SK-N-SH treated with all-trans-retinoic acid at 6 μM for 48 hours (cell line): Measurements from ENCODE around the gene ALX3.

Experiments used
- ARNTL ChIP-seq: fragments of 450-650 bp; formaldehyde crosslinking; IDR thresholded peaks from 2 replicates; pipeline ENCODE4 v1.5.0; 2020; ENCODE audit warnings: low read depth, mild to moderate bottlenecking, moderate library complexity, borderline replicate concordance
- BACH2 ChIP-seq: fragments of 250-450 bp; sonication (Bioruptor Pico); IDR thresholded peaks from 2 replicates; pipeline ENCODE4 v1.9.0; 2021; ENCODE audit warnings: mild to moderate bottlenecking, borderline replicate concordance
- ESRRG ChIP-seq: fragments of 250-450 bp; sonication (Bioruptor Pico); IDR thresholded peaks from 2 replicates; pipeline ENCODE4 v1.6.1; 2021; ENCODE audit warnings: mild to moderate bottlenecking
- GLIS3 ChIP-seq: fragments of 250-450 bp; sonication (Bioruptor Pico); IDR thresholded peaks from 2 replicates; pipeline ENCODE4 v1.5.0; 2020; ENCODE audit warnings: mild to moderate bottlenecking, moderate library complexity
- OSR1 ChIP-seq: fragments of 250-450 bp; sonication (Bioruptor Pico); IDR thresholded peaks from 2 replicates; pipeline ENCODE4 v1.8.0; 2022; ENCODE audit warnings: moderate library complexity, mild to moderate bottlenecking, inconsistent platforms
- PPARA ChIP-seq: fragments of 250-450 bp; sonication (Bioruptor Pico); IDR thresholded peaks from 2 replicates; pipeline ENCODE4 v1.5.0; 2020; ENCODE audit warnings: mild to moderate bottlenecking, borderline replicate concordance
- TCF4 ChIP-seq: fragments of 250-450 bp; sonication (Bioruptor Pico); IDR thresholded peaks from 2 replicates; pipeline ENCODE4 v1.8.0; 2021; ENCODE audit warnings: mild to moderate bottlenecking, moderate library complexity, borderline replicate concordance
- TOX ChIP-seq: fragments of 250-450 bp; sonication (Bioruptor Pico); IDR thresholded peaks from 2 replicates; pipeline ENCODE4 v1.8.0; 2021; ENCODE audit warnings: mild to moderate bottlenecking, moderate library complexity, borderline replicate concordance
- ZC3H10 ChIP-seq: fragments of 250-450 bp; sonication (Bioruptor Pico); IDR thresholded peaks from 2 replicates; pipeline ENCODE4 v1.5.1; 2021; ENCODE audit warnings: mild to moderate bottlenecking, moderate library complexity
- TF ChIP-seq, protein P1 (sequence below): fragments of 250-450 bp; sonication (Bioruptor Pico); IDR thresholded peaks from 2 replicates; pipeline ENCODE4 v1.8.0; 2021; ENCODE audit warnings: low read depth, mild to moderate bottlenecking, moderate library complexity, borderline replicate concordance
- TF ChIP-seq, protein P2 (sequence below): fragments of 250-450 bp; sonication (Bioruptor Pico); IDR thresholded peaks from 2 replicates; pipeline ENCODE4 v1.8.0; 2020; ENCODE audit warnings: mild to moderate bottlenecking, moderate library complexity, borderline replicate concordance
- TF ChIP-seq, protein P3 (sequence below): fragments of 250-450 bp; sonication (Bioruptor Pico); IDR thresholded peaks from 2 replicates; pipeline ENCODE4 v1.5.1; 2021; ENCODE audit warnings: mild to moderate bottlenecking, moderate library complexity
- TF ChIP-seq, protein P4 (sequence below): fragments of 250-450 bp; sonication (Bioruptor Pico); IDR thresholded peaks from 2 replicates; pipeline ENCODE4 v1.5.1; 2020; ENCODE audit warnings: low read depth, mild to moderate bottlenecking, moderate library complexity

DNA sequence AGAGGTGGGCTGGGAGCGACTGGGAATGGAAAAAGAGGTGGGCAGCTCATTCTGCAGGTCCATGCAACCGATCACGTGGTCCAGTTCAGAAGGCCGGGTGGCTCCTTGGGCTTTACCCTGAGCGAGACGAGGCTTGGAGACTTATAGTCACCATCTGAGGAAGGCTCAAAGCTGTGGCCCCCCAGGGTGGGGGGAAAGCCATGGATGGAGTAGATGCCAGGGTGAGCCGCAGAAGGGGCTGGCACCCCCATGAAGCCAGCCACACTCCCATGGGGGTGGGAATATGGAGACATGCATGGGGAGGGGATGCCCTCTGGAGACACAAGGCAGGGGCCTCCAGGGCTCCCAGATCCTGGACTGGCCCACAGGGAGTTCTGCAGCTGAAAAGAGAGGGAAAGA, 9.8 kb downstream of the ALX3 start:
- no peak for TF ChIP-seq ZC3H10 (CRISPR knock-in tag)
- TF ChIP-seq OSR1 (CRISPR knock-in tag), result no peak
- TF ChIP-seq PPARA (CRISPR knock-in tag), result no peak
- TF ChIP-seq, protein P1, sequence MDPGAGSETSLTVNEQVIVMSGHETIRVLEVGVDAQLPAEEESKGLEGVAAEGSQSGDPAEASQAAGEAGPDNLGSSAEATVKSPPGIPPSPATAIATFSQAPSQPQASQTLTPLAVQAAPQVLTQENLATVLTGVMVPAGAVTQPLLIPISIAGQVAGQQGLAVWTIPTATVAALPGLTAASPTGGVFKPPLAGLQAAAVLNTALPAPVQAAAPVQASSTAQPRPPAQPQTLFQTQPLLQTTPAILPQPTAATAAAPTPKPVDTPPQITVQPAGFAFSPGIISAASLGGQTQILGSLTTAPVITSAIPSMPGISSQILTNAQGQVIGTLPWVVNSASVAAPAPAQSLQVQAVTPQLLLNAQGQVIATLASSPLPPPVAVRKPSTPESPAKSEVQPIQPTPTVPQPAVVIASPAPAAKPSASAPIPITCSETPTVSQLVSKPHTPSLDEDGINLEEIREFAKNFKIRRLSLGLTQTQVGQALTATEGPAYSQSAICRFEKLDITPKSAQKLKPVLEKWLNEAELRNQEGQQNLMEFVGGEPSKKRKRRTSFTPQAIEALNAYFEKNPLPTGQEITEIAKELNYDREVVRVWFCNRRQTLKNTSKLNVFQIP, result no peak
- no peak for TF ChIP-seq GLIS3 (CRISPR knock-in tag)
- no peak for TF ChIP-seq BACH2 (CRISPR knock-in tag)
- TF ChIP-seq, protein P2, sequence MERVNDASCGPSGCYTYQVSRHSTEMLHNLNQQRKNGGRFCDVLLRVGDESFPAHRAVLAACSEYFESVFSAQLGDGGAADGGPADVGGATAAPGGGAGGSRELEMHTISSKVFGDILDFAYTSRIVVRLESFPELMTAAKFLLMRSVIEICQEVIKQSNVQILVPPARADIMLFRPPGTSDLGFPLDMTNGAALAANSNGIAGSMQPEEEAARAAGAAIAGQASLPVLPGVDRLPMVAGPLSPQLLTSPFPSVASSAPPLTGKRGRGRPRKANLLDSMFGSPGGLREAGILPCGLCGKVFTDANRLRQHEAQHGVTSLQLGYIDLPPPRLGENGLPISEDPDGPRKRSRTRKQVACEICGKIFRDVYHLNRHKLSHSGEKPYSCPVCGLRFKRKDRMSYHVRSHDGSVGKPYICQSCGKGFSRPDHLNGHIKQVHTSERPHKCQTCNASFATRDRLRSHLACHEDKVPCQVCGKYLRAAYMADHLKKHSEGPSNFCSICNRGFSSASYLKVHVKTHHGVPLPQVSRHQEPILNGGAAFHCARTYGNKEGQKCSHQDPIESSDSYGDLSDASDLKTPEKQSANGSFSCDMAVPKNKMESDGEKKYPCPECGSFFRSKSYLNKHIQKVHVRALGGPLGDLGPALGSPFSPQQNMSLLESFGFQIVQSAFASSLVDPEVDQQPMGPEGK (CRISPR knock-in tag), result no peak
- TF ChIP-seq ESRRG (CRISPR knock-in tag), result no peak
- TF ChIP-seq, protein P3, sequence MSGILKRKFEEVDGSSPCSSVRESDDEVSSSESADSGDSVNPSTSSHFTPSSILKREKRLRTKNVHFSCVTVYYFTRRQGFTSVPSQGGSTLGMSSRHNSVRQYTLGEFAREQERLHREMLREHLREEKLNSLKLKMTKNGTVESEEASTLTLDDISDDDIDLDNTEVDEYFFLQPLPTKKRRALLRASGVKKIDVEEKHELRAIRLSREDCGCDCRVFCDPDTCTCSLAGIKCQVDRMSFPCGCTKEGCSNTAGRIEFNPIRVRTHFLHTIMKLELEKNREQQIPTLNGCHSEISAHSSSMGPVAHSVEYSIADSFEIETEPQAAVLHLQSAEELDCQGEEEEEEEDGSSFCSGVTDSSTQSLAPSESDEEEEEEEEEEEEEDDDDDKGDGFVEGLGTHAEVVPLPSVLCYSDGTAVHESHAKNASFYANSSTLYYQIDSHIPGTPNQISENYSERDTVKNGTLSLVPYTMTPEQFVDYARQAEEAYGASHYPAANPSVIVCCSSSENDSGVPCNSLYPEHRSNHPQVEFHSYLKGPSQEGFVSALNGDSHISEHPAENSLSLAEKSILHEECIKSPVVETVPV, result no peak
- no peak for TF ChIP-seq TOX (CRISPR knock-in tag)
- TF ChIP-seq, protein P4, sequence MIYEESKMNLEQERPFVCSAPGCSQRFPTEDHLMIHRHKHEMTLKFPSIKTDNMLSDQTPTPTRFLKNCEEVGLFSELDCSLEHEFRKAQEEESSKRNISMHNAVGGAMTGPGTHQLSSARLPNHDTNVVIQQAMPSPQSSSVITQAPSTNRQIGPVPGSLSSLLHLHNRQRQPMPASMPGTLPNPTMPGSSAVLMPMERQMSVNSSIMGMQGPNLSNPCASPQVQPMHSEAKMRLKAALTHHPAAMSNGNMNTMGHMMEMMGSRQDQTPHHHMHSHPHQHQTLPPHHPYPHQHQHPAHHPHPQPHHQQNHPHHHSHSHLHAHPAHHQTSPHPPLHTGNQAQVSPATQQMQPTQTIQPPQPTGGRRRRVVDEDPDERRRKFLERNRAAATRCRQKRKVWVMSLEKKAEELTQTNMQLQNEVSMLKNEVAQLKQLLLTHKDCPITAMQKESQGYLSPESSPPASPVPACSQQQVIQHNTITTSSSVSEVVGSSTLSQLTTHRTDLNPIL, result no peak
- TF ChIP-seq TCF4 (CRISPR knock-in tag), result no peak
- no peak for TF ChIP-seq ARNTL (CRISPR knock-in tag)
